Colonic mucosa (tissue), 4 donors: Measurements from ENCODE around the gene CFAP299. TPM values are rescaled to one million over a fixed set of nuclear protein-coding genes. Genes with fewer than 3 reads are reported as not detected.

Experiments used
- DNase-seq: peaks from one replicate; pipeline ENCODE4 v3.0.0-alpha.2; 2020
- H3K27ac ChIP-seq: fragments of 200-600 bp; one replicate; pipeline ENCODE4 v1.8.0; 2021
- H3K27me3 ChIP-seq: fragments of 200-600 bp; one replicate; pipeline ENCODE4 v1.8.0; 2021
- H3K36me3 ChIP-seq: fragments of 200-600 bp; one replicate; pipeline ENCODE4 v1.8.0; 2021
- H3K4me1 ChIP-seq: fragments of 200-600 bp; one replicate; pipeline ENCODE4 v1.8.0; 2021; ENCODE audit warnings: mild to moderate bottlenecking
- H3K4me3 ChIP-seq: fragments of 200-600 bp; one replicate; pipeline ENCODE4 v1.8.0; 2021
- H3K9ac ChIP-seq, 2 donors: one replicate each; pipeline ENCODE4 v1.7.0; 2013; ENCODE audit warnings: control low read depth in 2 of 2, low read depth in 2 of 2, low read length in 2 of 2
- H3K9me3 ChIP-seq: fragments of 200-600 bp; one replicate; pipeline ENCODE4 v1.8.0; 2021
- CTCF ChIP-seq: fragments of 200-600 bp; IDR thresholded peaks from one replicate; pipeline ENCODE4 v1.8.0; 2022; ENCODE audit warnings: antibody characterized with exemption, mild to moderate bottlenecking
- intact Hi-C: fragments of 100-400 bp; cut with DNase I; formaldehyde crosslinking; loops from one replicate; pipeline ENCODE4 v1.14.1; 2022
- total RNA-seq, 2 donors: library from RNA; stranded (reverse); fragmentation: NEBNext Ultra II Directional in 1 of 2; extraction: Animal tissue kit (Norgen Biotek cat#: 25700) in 1 of 2; gene quantifications; one replicate each; pipeline ENCODE4 v1.2.1, GENCODE V29; 2021
- donor health status: healthy.
- donor health status: DM: no; HTN: no; CAD: no.
- donor health status: DM: no; HTN: no; CAD: no.

CFAP299 gene
- total RNA-seq, 2 donors from 2014 or later, result not detected

DNA sequence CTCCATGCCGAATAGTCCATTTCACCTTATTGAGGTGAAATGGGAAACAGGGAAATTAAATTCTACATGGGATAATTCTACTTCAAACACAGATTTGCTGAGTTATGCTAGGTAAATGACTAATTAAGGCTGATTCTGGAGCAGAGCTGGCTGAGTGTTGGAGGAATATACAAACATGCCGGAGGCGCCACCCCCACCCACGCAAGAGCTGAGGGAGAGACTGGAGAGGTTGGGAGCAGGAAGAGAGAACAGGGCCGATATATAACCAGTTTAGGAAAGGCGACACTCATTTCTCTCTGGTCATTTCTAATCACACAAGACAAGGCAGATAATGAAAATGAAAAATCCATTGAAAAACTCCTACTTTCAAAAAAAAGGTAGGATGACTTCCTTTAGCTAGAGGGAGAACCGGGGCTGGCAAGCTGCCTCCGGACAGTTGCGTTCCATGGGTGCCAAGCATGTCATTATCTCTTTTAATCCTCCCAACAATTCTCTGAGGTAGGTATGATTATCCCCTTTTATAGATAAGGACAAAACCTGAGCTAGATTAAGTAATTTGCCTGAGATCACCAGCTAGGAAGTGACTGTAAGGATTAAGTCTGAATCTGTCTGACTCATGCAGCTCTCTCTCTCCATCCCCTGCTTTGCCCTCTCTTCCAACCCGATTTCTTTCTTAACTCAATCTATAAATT is 27.6 kb upstream of the CFAP299 start:
- Histone ChIP-seq H3K9me3 (no peaks in the 10 kb centered on the region), H3K27me3 (no peaks in the 10 kb centered on the region), H3K9ac (no peak overlapping the region), H3K27ac (no peak overlapping the region), H3K4me3 (no peak overlapping the region), H3K4me1 (no peaks in the 10 kb centered on the region), H3K36me3 (no peaks in the 10 kb centered on the region)
- DNase-seq, result no peak
- intact Hi-C loops, result no loop called here
- TF ChIP-seq CTCF, result no peak

DNA sequence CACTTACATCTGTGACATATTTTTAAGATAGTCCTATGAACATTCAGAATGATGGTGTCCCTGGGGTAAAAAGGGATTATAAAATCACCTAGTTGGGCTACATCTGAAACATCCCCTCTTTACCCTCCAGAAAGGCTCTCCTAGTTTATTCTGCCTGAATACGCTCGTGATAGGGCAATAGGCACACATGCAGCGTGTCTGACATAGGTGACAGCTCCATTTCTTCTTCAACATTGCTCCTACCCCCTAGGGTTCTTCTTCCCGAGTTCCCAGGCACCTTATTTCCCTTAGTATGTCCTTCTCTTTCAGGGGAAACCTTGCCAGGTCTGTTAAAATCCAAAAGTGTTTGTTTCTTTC is 27.1 kb upstream of the CFAP299 start:
- H3K27me3 ChIP-seq, result no peaks in the 10 kb centered on the region
- intact Hi-C loops, result no loop called here
- no peak for DNase-seq
- TF ChIP-seq CTCF, result no peak
- H3K4me3 ChIP-seq, result no peak overlapping the region
- no peaks in the 10 kb centered on the region for H3K36me3 ChIP-seq
- H3K9me3 ChIP-seq, result no peaks in the 10 kb centered on the region
- H3K27ac ChIP-seq, result no peak overlapping the region
- no peaks in the 10 kb centered on the region for H3K4me1 ChIP-seq
- no peak overlapping the region for H3K9ac ChIP-seq

DNA sequence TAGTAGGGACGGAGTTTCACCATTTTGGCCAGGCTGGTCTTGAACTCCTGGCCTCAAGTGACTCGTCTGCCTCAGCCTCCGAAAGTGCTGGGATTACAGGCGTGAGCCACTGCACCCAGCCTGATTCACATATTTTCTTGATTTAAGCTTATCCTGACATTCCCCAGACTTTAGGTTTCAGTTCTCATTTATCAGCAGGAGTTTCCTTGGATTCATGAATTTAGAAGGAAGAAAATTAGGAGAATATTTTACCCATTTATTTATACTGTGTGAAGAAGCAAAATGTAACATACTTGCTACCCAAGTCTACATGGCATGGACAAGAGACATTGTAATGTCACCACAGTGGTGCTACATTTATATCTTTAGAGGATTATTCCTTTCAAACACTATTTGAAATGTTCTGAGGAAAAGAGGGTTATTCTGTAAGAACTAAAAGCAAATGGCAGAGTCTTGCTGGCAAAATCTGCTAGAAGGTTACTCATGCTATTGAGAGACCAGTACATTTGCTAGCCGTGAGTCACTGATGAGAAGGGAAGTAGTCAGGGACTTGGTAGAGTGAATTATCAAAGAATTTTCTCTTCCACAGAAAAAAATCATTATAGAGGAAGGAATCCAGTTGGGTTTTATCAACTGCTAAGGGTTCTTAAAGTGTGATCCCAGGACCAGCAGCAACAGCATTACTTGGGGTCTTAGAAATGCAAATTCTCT is 26.1 kb upstream of the CFAP299 start:
- TF ChIP-seq CTCF, result no peak
- intact Hi-C loops, result no loop called here
- H3K27me3 ChIP-seq, result no peaks in the 10 kb centered on the region

DNA sequence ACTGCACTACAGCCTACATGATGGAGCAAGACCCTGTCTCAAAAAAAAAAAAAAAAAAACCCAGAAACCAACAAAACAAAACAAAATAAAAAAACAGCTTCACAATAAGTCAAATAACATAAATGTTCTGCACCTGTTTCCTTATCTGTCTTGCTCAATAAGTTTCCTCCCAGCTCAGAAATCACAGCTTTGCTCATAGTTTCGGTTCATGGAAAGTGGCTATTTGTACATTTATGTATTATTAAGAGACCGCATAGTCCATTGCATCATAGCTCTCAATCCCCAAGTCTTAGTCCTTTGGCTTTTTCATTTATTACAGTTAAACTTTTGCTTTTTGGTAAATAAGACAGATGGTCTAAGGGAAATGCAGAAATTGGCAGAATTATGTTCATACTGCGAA is 24.4 kb upstream of the CFAP299 start:
- no peak for DNase-seq
- Histone ChIP-seq H3K9ac (no peak overlapping the region), H3K9me3 (no peaks in the 10 kb centered on the region), H3K4me3 (no peak overlapping the region), H3K4me1 (no peaks in the 10 kb centered on the region), H3K27ac (no peak overlapping the region), H3K27me3 (no peaks in the 10 kb centered on the region), H3K36me3 (no peaks in the 10 kb centered on the region)
- TF ChIP-seq CTCF, result no peak
- intact Hi-C loops, result no loop called here

More for the DNA sequence above, 26.1 kb upstream of the CFAP299 start:
- H3K36me3 ChIP-seq, result no peaks in the 10 kb centered on the region
- no peak overlapping the region for H3K27ac ChIP-seq
- H3K9ac ChIP-seq, result no peak overlapping the region
- DNase-seq, result no peak
- no peaks in the 10 kb centered on the region for H3K9me3 ChIP-seq
- H3K4me3 ChIP-seq, result no peak overlapping the region
- H3K4me1 ChIP-seq, result no peaks in the 10 kb centered on the region

DNA sequence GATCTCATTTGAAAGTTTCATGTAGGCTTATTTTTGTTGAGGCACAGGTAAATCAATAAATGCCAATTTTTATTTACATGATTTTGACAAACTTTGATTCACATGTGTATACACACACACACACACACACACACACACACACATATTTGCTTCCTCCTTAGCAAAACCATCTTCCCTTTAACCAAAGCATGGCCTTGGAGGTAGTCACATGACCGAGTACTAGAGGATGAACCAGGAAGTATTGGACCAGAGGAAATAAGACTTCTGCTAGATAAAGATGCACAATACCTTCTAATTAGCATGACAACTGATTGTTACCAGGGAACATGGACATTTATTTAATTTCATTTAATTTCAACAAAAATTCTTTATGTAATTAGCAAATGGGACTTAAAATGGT is 23.4 kb upstream of the CFAP299 start:
- no peak for TF ChIP-seq CTCF
- intact Hi-C loops, result no loop called here
- Histone ChIP-seq H3K27me3 (no peaks in the 10 kb centered on the region), H3K4me3 (no peak overlapping the region), H3K27ac (no peak overlapping the region), H3K9ac (no peak overlapping the region), H3K4me1 (no peaks in the 10 kb centered on the region), H3K9me3 (no peaks in the 10 kb centered on the region), H3K36me3 (no peaks in the 10 kb centered on the region)
- DNase-seq, result no peak
